K562 (cell line): Measurements from ENCODE around the gene ABCB6. TPM values are rescaled to one million over a fixed set of nuclear protein-coding genes. Genes with fewer than 3 reads are reported as not detected.

Experiments
- ATAC-seq: fragments of 200-7000 bp; cut with Tn5 transposase; 3 replicates; pipeline ENCODE4 v1.9.1; 2020; ENCODE audit warnings: moderate library complexity
- BruUV-seq: library from RNA; stranded (reverse); fragments of 400-500 nt; replicated peaks from 2 replicates; lab custom pipeline; 2021; lab: Mats Ljungman, UMichigan
- CTCF ChIA-PET: fragments of 300-600 bp; formaldehyde crosslinking; extraction: SDS; loops from one replicate; lab custom pipeline; 2021; ENCODE audit warnings: low intra/inter-chr PET ratio; lab: Yijun Ruan, JAX
- POLR2A ChIA-PET: fragments of 300-600, 350-650 bp; sonication (Branson Sonifier 250); formaldehyde crosslinking; extraction: SDS; loops from one replicate; lab custom pipeline; 2021; ENCODE audit warnings: antibody characterized with exemption, inconsistent platforms; lab: Yijun Ruan, JAX
- DNase-seq, 4 experiments: peaks; one replicate each; pipeline versions ENCODE4 v3.0.0 to v3.0.0-alpha.2; 2011 to 2018; ENCODE audit warnings: low spot score in 3 of 4, mixed read lengths in 3 of 4; ENCODE audit errors: extremely low read depth in 1 of 4
- FAIRE-seq: peaks from 2 replicates; lab custom pipeline; 2011; peaks lifted over from hg19 to GRCh38; lab: Jason Lieb, UNC
- H2AFZ ChIP-seq: 2 replicates; pipeline ENCODE4 v1.6.0; 2011; ENCODE audit warnings: low read depth, low read length, control low read depth, inconsistent platforms
- H3K27ac ChIP-seq: fragments of 200-600 bp; 3 replicates; pipeline ENCODE4 v1.8.0; 2011; ENCODE audit warnings: low read depth, mild to moderate bottlenecking, control low read depth, inconsistent platforms, low read length, moderate library complexity, mixed read lengths; ENCODE audit errors: extremely low read depth
- H3K27me3 ChIP-seq, 2 experiments: fragments of 300-600 bp in 1 of 2; 2 replicates in 1 of 2; 3 replicates in 1 of 2; pipeline versions ENCODE4 v1.6.0 to v1.8.0; 2011; ENCODE audit warnings: inconsistent platforms in 2 of 2, low read length in 2 of 2, mild to moderate bottlenecking in 1 of 2, mixed read lengths in 1 of 2, moderate library complexity in 1 of 2; ENCODE audit not compliant: control insufficient read depth in 2 of 2, insufficient read depth in 2 of 2
- H3K36me3 ChIP-seq: fragments of 300-600 bp; 3 replicates; pipeline ENCODE4 v1.8.0; 2011; ENCODE audit warnings: mild to moderate bottlenecking, low read length, inconsistent platforms; ENCODE audit not compliant: control insufficient read depth, insufficient read depth
- H3K4me1 ChIP-seq, 2 experiments: fragments of 200-600 bp in 1 of 2; replicated peaks in 1 of 2; 2 replicates in 1 of 2; 3 replicates in 1 of 2; pipeline versions ENCODE4 v1.5.1 to v1.8.0; 2011; ENCODE audit warnings: inconsistent platforms in 2 of 2, low read length in 2 of 2, mild to moderate bottlenecking in 1 of 2, mixed read lengths in 1 of 2, moderate library complexity in 1 of 2; ENCODE audit not compliant: control insufficient read depth in 2 of 2, insufficient read depth in 2 of 2
- H3K4me2 ChIP-seq: 2 replicates; pipeline ENCODE4 v1.6.1; 2011; ENCODE audit warnings: low read length, control low read depth, inconsistent platforms, mixed read lengths; ENCODE audit not compliant: insufficient read depth
- H3K4me3 ChIP-seq: fragments of 200-600 bp; sonication (generic), shearing (Covaris generic); 2 replicates; pipeline ENCODE4 v1.5.1; 2016; ENCODE audit warnings: control low read depth, inconsistent platforms
- H3K79me2 ChIP-seq: fragments of 200-600 bp; 3 replicates; pipeline ENCODE4 v1.8.0; 2011; ENCODE audit warnings: low read length, inconsistent platforms; ENCODE audit not compliant: control insufficient read depth, insufficient read depth
- H3K9ac ChIP-seq, 2 experiments: 2 replicates each; pipeline versions ENCODE4 v1.6.0 to v1.6.1; 2011; ENCODE audit warnings: low read depth in 2 of 2, low read length in 2 of 2, control low read depth in 1 of 2, inconsistent platforms in 1 of 2, mild to moderate bottlenecking in 1 of 2, mixed read lengths in 1 of 2; ENCODE audit not compliant: insufficient read depth in 1 of 2
- H3K9me1 ChIP-seq: one replicate; pipeline ENCODE4 v1.6.0; 2011; ENCODE audit warnings: inconsistent platforms, mild to moderate bottlenecking, low read length, moderate library complexity; ENCODE audit not compliant: control insufficient read depth, insufficient read depth
- H3K9me3 ChIP-seq: replicated peaks from 2 replicates; pipeline ENCODE4 v1.5.1; 2011; ENCODE audit warnings: low read depth, low read length, inconsistent platforms; ENCODE audit not compliant: control insufficient read depth, insufficient read depth
- H4K20me1 ChIP-seq: replicated peaks from 2 replicates; pipeline ENCODE4 v1.6.1; 2011; ENCODE audit warnings: low read length, inconsistent platforms, mixed read lengths; ENCODE audit not compliant: control insufficient read depth, insufficient read depth
- E2F3 ChIP-seq: fragments of 250-450 bp; sonication (Bioruptor Pico); IDR thresholded peaks from 2 replicates; pipeline ENCODE4 v1.4.0; 2020; ENCODE audit warnings: mild to moderate bottlenecking
- HDAC8 ChIP-seq: fragments of 450-650 bp; IDR thresholded peaks from 2 replicates; pipeline ENCODE4 v1.6.1; 2016; ENCODE audit warnings: mild to moderate bottlenecking, missing genetic modification characterization, moderate library complexity, missing compliant biosample characterization
- HNRNPUL1 ChIP-seq: fragments of 200-400 bp; formaldehyde crosslinking; IDR thresholded peaks from 2 replicates; pipeline ENCODE4 v1.6.1; 2017; ENCODE audit warnings: low read length
- KLF1 ChIP-seq: fragments of 450-650 bp; IDR thresholded peaks from 2 replicates; pipeline ENCODE4 v1.6.1; 2016; ENCODE audit warnings: missing genetic modification characterization, missing compliant biosample characterization
- NFE2 ChIP-seq: IDR thresholded peaks from 2 replicates; pipeline ENCODE4 v1.6.1; 2014; ENCODE audit warnings: antibody characterized with exemption, low read depth
- SRSF7 ChIP-seq: fragments of 200-400 bp; formaldehyde crosslinking; optimal IDR thresholded peaks from 2 replicates; pipeline ENCODE3; 2017; ENCODE audit warnings: mild to moderate bottlenecking, low read depth, low read length
- ZC3H8 ChIP-seq: fragments of 450-650 bp; IDR thresholded peaks from 2 replicates; pipeline ENCODE4 v1.6.1; 2017
- WGBS: fragments of 100-300 bp; shearing (Covaris generic); methylation state at CpG from one replicate; pipeline ENCODE4 v1.1.6; 2016; ENCODE audit warnings: low coverage, mixed read lengths; ENCODE audit not compliant: insufficient coverage; ENCODE audit errors: missing lambda C conversion rate; 5-methylcytosine and 5-hydroxymethylcytosine counted together
- in situ Hi-C: fragments of 300-500 bp; cut with MboI; formaldehyde crosslinking; loops from 4 replicates; pipeline ENCODE4 v1.15.0; 2018; ENCODE audit warnings: inconsistent platforms, mixed read lengths
- intact Hi-C: fragments of 100-400 bp; cut with micrococcal nuclease; formaldehyde crosslinking; loops from 2 replicates; pipeline ENCODE4 v1.14.2; 2022
- polyA plus RNA-seq, 8 experiments: library from polyadenylated mRNA; depleted of rRNA in 4 of 8; stranded (reverse) in 5 of 8; unstranded in 3 of 8; fragments of >200 nt; fragmentation: Nextera tagmentation in 2 of 8; fragmentation: Illumina TruSeq in 1 of 8; extraction: Ambion mirVana in 2 of 8; extraction: Trizol in 1 of 8; gene quantifications; 2 replicates each; pipeline versions ENCODE4 v1.2.1 to v1.2.3, GENCODE V29; 2011 to 2014; ENCODE audit warnings: inconsistent platforms in 1 of 8, missing spikeins in 1 of 8
- total RNA-seq, 7 experiments: library from RNA; depleted of rRNA in 6 of 7; stranded (reverse); fragments of >200 nt in 6 of 7; fragmentation: Illumina TruSeq in 2 of 7; extraction: Trizol in 2 of 7; gene quantifications; 2 replicates each; pipeline versions ENCODE4 v1.2.1 to v1.2.3, GENCODE V29; 2011 to 2021; ENCODE audit warnings: low replicate concordance in 1 of 7
- TF ChIP-seq, protein P1 (sequence below): sonication (generic); formaldehyde crosslinking; IDR thresholded peaks from 2 replicates; pipeline ENCODE4 v1.8.1; 2023; ENCODE audit warnings: mild to moderate bottlenecking, missing genetic modification reagents
- TF ChIP-seq, protein P2 (sequence below): IDR thresholded peaks from 2 replicates; pipeline ENCODE4 v1.6.1; 2011; ENCODE audit not compliant: insufficient read length; ENCODE audit errors: extremely low read depth
- TF ChIP-seq, protein P3 (sequence below): fragments of 450-650 bp; IDR thresholded peaks from 2 replicates; pipeline ENCODE4 v1.6.1; 2016; ENCODE audit warnings: borderline replicate concordance
- TF ChIP-seq, protein P4 (sequence below), 2 experiments: fragments of 200-800 bp in 1 of 2; sonication (Bioruptor generic) in 1 of 2; sonication (generic) in 1 of 2; formaldehyde crosslinking in 1 of 2; IDR thresholded peaks in 1 of 2; conservative IDR thresholded peaks in 1 of 2; 2 replicates each; pipeline versions ENCODE4 v1.5.0 to v1.6.1; 2016 to 2020; ENCODE audit warnings: missing compliant biosample characterization in 1 of 2, missing genetic modification characterization in 1 of 2, missing genetic modification reagents in 1 of 2
- TF ChIP-seq, protein P5 (sequence below): fragments of 250-450 bp; sonication (Bioruptor Pico); IDR thresholded peaks from 2 replicates; pipeline ENCODE4 v1.5.0; 2021

ABCB6 gene
- total and polyA plus RNA-seq, 9 of the 15 experiments (the other 6 are each of a cell fraction or from before 2014, with no cell fraction given) = 3.7 to 29.8 (median 16.8) TPM

DNA sequence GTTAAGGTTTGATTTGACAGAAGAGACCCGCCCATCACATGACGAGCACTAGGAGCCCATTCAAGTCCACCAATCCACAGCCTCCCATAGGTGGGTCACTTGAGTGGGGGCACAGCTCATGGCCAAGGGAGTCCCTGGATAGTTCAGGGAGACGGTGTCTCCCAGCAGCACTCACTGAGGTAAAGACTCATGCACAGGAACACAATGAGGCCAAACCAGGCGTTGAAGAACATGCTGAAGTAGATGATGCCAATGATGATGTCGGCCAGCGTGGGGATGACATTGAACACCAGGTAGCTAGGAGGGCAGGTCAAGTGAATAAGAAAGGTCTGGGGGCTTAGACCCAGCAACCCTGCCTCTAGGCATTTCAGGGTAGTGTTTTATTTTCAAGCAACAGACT is 4.0 kb downstream of the ABCB6 start:
- Histone ChIP-seq H3K9me1 (no peaks in the 10 kb centered on the region), H2AFZ (no peak overlapping the region), H4K20me1 (0 out of 2 replicates have a peak, but pooled peaks cover 2% of the 10 kb centered on the region), H3K27me3 (no peaks in the 10 kb centered on the region), H3K79me2 (peaks cover 27% of the 10 kb centered on the region), H3K4me1 (peaks cover 13 to 35% of the 10 kb centered on the region in 2 experiments; a peak in 4 of 5 replicates), H3K27ac (no peak overlapping the region), H3K36me3 (peaks cover 70% of the 10 kb centered on the region), H3K9me3 (no peaks in the 10 kb centered on the region), H3K4me3 (no peak overlapping the region), H3K9ac (no peak overlapping the region), H3K4me2 (no peak overlapping the region)
- BruUV-seq = no TSS peak
- WGBS = 94% methylated on average over 6 of the region's 6 CpGs
- POLR2A ChIA-PET = interaction anchor here (0.6 to 1.2 kb wide), 3 partner anchors 9 to 60 kb away, joined by 3 read pairs; no protein-coding TSS in a partner anchor
- TF ChIP-seq SRSF7 = no peak
- TF ChIP-seq, protein P1, sequence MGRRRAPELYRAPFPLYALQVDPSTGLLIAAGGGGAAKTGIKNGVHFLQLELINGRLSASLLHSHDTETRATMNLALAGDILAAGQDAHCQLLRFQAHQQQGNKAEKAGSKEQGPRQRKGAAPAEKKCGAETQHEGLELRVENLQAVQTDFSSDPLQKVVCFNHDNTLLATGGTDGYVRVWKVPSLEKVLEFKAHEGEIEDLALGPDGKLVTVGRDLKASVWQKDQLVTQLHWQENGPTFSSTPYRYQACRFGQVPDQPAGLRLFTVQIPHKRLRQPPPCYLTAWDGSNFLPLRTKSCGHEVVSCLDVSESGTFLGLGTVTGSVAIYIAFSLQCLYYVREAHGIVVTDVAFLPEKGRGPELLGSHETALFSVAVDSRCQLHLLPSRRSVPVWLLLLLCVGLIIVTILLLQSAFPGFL (CRISPR knock-in tag) = no peak
- TF ChIP-seq E2F3 (CRISPR knock-in tag) = no peak
- TF ChIP-seq, protein P2, sequence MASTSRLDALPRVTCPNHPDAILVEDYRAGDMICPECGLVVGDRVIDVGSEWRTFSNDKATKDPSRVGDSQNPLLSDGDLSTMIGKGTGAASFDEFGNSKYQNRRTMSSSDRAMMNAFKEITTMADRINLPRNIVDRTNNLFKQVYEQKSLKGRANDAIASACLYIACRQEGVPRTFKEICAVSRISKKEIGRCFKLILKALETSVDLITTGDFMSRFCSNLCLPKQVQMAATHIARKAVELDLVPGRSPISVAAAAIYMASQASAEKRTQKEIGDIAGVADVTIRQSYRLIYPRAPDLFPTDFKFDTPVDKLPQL = no peak
- TF ChIP-seq, protein P3, sequence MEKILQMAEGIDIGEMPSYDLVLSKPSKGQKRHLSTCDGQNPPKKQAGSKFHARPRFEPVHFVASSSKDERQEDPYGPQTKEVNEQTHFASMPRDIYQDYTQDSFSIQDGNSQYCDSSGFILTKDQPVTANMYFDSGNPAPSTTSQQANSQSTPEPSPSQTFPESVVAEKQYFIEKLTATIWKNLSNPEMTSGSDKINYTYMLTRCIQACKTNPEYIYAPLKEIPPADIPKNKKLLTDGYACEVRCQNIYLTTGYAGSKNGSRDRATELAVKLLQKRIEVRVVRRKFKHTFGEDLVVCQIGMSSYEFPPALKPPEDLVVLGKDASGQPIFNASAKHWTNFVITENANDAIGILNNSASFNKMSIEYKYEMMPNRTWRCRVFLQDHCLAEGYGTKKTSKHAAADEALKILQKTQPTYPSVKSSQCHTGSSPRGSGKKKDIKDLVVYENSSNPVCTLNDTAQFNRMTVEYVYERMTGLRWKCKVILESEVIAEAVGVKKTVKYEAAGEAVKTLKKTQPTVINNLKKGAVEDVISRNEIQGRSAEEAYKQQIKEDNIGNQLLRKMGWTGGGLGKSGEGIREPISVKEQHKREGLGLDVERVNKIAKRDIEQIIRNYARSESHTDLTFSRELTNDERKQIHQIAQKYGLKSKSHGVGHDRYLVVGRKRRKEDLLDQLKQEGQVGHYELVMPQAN = no peak
- TF ChIP-seq NFE2 = no peak
- TF ChIP-seq HNRNPUL1 = no peak
- no peak for TF ChIP-seq ZC3H8
- TF ChIP-seq, protein P4, sequence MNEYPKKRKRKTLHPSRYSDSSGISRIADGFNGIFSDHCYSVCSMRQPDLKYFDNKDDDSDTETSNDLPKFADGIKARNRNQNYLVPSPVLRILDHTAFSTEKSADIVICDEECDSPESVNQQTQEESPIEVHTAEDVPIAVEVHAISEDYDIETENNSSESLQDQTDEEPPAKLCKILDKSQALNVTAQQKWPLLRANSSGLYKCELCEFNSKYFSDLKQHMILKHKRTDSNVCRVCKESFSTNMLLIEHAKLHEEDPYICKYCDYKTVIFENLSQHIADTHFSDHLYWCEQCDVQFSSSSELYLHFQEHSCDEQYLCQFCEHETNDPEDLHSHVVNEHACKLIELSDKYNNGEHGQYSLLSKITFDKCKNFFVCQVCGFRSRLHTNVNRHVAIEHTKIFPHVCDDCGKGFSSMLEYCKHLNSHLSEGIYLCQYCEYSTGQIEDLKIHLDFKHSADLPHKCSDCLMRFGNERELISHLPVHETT (CRISPR knock-in tag; conservative IDR thresholded peaks at IDR 0.05 in 1 of 2, IDR thresholded peaks at IDR 0.05 in 1 of 2) = no peak
- TF ChIP-seq, protein P5, sequence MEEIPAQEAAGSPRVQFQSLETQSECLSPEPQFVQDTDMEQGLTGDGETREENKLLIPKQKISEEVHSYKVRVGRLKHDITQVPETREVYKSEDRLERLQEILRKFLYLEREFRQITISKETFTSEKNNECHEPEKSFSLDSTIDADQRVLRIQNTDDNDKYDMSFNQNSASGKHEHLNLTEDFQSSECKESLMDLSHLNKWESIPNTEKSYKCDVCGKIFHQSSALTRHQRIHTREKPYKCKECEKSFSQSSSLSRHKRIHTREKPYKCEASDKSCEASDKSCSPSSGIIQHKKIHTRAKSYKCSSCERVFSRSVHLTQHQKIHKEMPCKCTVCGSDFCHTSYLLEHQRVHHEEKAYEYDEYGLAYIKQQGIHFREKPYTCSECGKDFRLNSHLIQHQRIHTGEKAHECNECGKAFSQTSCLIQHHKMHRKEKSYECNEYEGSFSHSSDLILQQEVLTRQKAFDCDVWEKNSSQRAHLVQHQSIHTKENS (CRISPR knock-in tag) = no peak
- no peak for TF ChIP-seq KLF1 (tag)
- TF ChIP-seq HDAC8 = no peak
- intact Hi-C loops (no loop called here), in situ Hi-C loops (no loop called here)
- CTCF ChIA-PET = no interaction called here
- FAIRE-seq (no peak), DNase-seq (no peak), ATAC-seq (no peak)
